ENCODE results near the gene PLA2G5. TPM values are rescaled to one million over a fixed set of nuclear protein-coding genes. Genes with fewer than 3 reads are reported as not detected.

PLA2G5 gene
- total and polyA plus RNA-seq, 2 of the 8 experiments (the other 6 are each of a cell fraction or from before 2014, with no cell fraction given): 0.05 TPM; not detected in 1

- no peak overlapping the region for H3K4me3 ChIP-seq (ENCODE audit: extremely low read depth in 1 of 4, insufficient read depth in 2 of 4, low read depth in 3 of 4, low read length in 4 of 4)
- no peaks in the 10 kb centered on the region for H3K79me1 ChIP-seq (ENCODE audit: low read depth, low read length)
- H3K4ac ChIP-seq (replicated peaks; ENCODE audit: insufficient read length, low read depth, low read length): no peak overlapping the region
- no peak overlapping the region for H2AK5ac ChIP-seq (ENCODE audit: low read depth, low read length)
- H3K23ac ChIP-seq (ENCODE audit: insufficient read length): no peak overlapping the region
- WGBS, 2 experiments (ENCODE audit: extremely low coverage in 1 of 2, insufficient coverage in 1 of 2, insufficient read length in 1 of 2, insufficient replicate concordance in 2 of 2, low coverage in 1 of 2, low lambda C conversion rate in 2 of 2, missing lambda C conversion rate in 1 of 2): 90% methylated on average over 5 of the region's 5 CpGs; no CpG with 5 or more reads in 1 of the 2 experiments
- H3K27ac ChIP-seq (ENCODE audit: low read depth, low read length): no peak overlapping the region
- H3K14ac ChIP-seq (ENCODE audit: insufficient read length): no peak overlapping the region
- no peak overlapping the region for H2BK15ac ChIP-seq (ENCODE audit: low read length)
- H3K27me3 ChIP-seq (replicated peaks in 1 of 4; ENCODE audit: control insufficient read depth in 3 of 4, extremely low read depth in 1 of 4, insufficient read depth in 3 of 4, low read length in 3 of 4): no peaks in the 10 kb centered on the region; a peak in 2 of 7 replicates
- H3K79me2 ChIP-seq (ENCODE audit: control insufficient read depth in 1 of 2, insufficient read depth in 2 of 2, low read length in 2 of 2): no peaks in the 10 kb centered on the region
- no peaks in the 10 kb centered on the region for H4K20me1 ChIP-seq (replicated peaks in 1 of 2; ENCODE audit: control insufficient read depth in 1 of 2, insufficient read depth in 2 of 2, low read length in 2 of 2)
- no peak overlapping the region for H2BK5ac ChIP-seq (ENCODE audit: low read depth, low read length)
- no peak overlapping the region for H4K8ac ChIP-seq (ENCODE audit: extremely low read depth, insufficient read depth, low read length)
- peaks cover 29 to 37% of the 10 kb centered on the region in 2 experiments for H3K9me3 ChIP-seq (ENCODE audit: insufficient read depth in 2 of 2, low read depth in 1 of 2, low read length in 1 of 2)
- ChIA-PET POLR2A (ENCODE audit: partially characterized antibody) (no interaction called here), CTCF (ENCODE audit: partially characterized antibody) (interaction anchor here (0.7 to 1.7 kb wide), 4 partner anchors 8 to 237 kb away, joined by 3 to 10 read pairs (median 3); no protein-coding TSS in a partner anchor)
- FAIRE-seq (no peak), DNase-seq (ENCODE audit: low read depth in 1 of 2, low spot score in 2 of 2) (no peak)
- no peak overlapping the region for H4K91ac ChIP-seq (replicated peaks; ENCODE audit: insufficient read length, low read length)
- H2BK20ac ChIP-seq (ENCODE audit: low read length): no peak overlapping the region
- H3K9ac ChIP-seq (replicated peaks in 1 of 4; ENCODE audit: extremely low read depth in 1 of 4, low read depth in 3 of 4, low read length in 3 of 4): no peak overlapping the region
- H2BK12ac ChIP-seq (ENCODE audit: low read depth, low read length): no peak overlapping the region
- H3K36me3 ChIP-seq (ENCODE audit: control insufficient read depth in 2 of 4, insufficient read depth in 4 of 4, low read length in 3 of 4): no peaks in the 10 kb centered on the region
- H3K4me1 ChIP-seq (replicated peaks in 1 of 4; ENCODE audit: control insufficient read depth in 3 of 4, insufficient read depth in 4 of 4, low read length in 3 of 4): no peaks in the 10 kb centered on the region; a peak in 1 of 7 replicates
- no peak overlapping the region for H4K5ac ChIP-seq (ENCODE audit: insufficient read length, low read depth, low read length)
- no peak overlapping the region for H3K56ac ChIP-seq (replicated peaks; ENCODE audit: insufficient read length, low read depth, low read length)
- no peak overlapping the region for H3K4me2 ChIP-seq (ENCODE audit: insufficient read depth in 1 of 2, low read depth in 2 of 2, low read length in 2 of 2)
- no peak overlapping the region for H2BK120ac ChIP-seq (replicated peaks; ENCODE audit: low read depth, low read length)
- H3K23me2 ChIP-seq (ENCODE audit: low read depth, low read length): no peaks in the 10 kb centered on the region
- H2AFZ ChIP-seq (ENCODE audit: low read length): no peak overlapping the region
- no peak overlapping the region for H3K18ac ChIP-seq (ENCODE audit: extremely low read depth, low read length)
- TF ChIP-seq SP4 (IDR thresholded peaks at IDR 0.05; ENCODE audit: low read length): no peak
- TF ChIP-seq SIX5 (IDR thresholded peaks at IDR 0.05; ENCODE audit: low read depth, low read length): no peak
- TF ChIP-seq RNF2 (IDR thresholded peaks at IDR 0.05; ENCODE audit: borderline replicate concordance, low read depth, low read length, missing control alignments, poor library complexity, severe bottlenecking): no peak
- no peak for TF ChIP-seq GTF2F1 (IDR thresholded peaks at IDR 0.05; ENCODE audit: borderline replicate concordance, low read depth, low read length)
- TF ChIP-seq ATF2 (IDR thresholded peaks at IDR 0.05; ENCODE audit: low read length): no peak
- no peak for TF ChIP-seq PHF8 (conservative IDR thresholded peaks at IDR 0.05; ENCODE audit: low read depth, low read length)
- no peak for TF ChIP-seq CBX8 (IDR thresholded peaks at IDR 0.05; ENCODE audit: borderline replicate concordance, low read depth, low read length)
- no peak for TF ChIP-seq POU5F1 (IDR thresholded peaks at IDR 0.05; ENCODE audit: low read depth, low read length)
- TF ChIP-seq USF2 (IDR thresholded peaks at IDR 0.05; ENCODE audit: low read length): no peak
- no peak for TF ChIP-seq CTBP2 (IDR thresholded peaks at IDR 0.05; ENCODE audit: borderline replicate concordance, insufficient read depth, insufficient read length, low read length)
- no peak for TF ChIP-seq SRF (IDR thresholded peaks at IDR 0.05; ENCODE audit: low read depth, low read length)
Measured at GRCh38 chr1:20093303-20093702, 23.3 kb downstream of the PLA2G5 start.
